Measurements from ENCODE around the gene GPX2. TPM values are rescaled to one million over a fixed set of nuclear protein-coding genes. Genes with fewer than 3 reads are reported as not detected.
A peak's percentile ranks its signal among the peaks of the same experiment; 100 is the strongest.

The GPX2 gene
- total RNA-seq, 4 donors from 2014 or later: 4.0 TPM; not detected in 3

- Histone ChIP-seq H3K27ac (no peak overlapping the region), H3K27me3 (no peaks in the 10 kb centered on the region), H3K36me3 (no peaks in the 10 kb centered on the region), H3K4me3 (replicated peaks in 1 of 3) (no peak overlapping the region), H3K9me3 (no peaks in the 10 kb centered on the region), H3K4me1 (peaks cover 0 to 8% of the 10 kb centered on the region in 2 donors)
- DNase-seq: peak; percentile 69 to 77
- WGBS, 2 donors: 30 to 46% methylated on average over 6 of the region's 6 CpGs
- intact Hi-C loops (cut with DNase I): no loop called here
- TF ChIP-seq, protein P1, sequence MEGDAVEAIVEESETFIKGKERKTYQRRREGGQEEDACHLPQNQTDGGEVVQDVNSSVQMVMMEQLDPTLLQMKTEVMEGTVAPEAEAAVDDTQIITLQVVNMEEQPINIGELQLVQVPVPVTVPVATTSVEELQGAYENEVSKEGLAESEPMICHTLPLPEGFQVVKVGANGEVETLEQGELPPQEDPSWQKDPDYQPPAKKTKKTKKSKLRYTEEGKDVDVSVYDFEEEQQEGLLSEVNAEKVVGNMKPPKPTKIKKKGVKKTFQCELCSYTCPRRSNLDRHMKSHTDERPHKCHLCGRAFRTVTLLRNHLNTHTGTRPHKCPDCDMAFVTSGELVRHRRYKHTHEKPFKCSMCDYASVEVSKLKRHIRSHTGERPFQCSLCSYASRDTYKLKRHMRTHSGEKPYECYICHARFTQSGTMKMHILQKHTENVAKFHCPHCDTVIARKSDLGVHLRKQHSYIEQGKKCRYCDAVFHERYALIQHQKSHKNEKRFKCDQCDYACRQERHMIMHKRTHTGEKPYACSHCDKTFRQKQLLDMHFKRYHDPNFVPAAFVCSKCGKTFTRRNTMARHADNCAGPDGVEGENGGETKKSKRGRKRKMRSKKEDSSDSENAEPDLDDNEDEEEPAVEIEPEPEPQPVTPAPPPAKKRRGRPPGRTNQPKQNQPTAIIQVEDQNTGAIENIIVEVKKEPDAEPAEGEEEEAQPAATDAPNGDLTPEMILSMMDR (IDR thresholded peaks at IDR 0.05): no peak
- TF ChIP-seq POLR2A (IDR thresholded peaks at IDR 0.05): no peak
These were observed 12.8 kb upstream of the GPX2 start for GRCh38 chr14:64955297-64955696.

DNA sequence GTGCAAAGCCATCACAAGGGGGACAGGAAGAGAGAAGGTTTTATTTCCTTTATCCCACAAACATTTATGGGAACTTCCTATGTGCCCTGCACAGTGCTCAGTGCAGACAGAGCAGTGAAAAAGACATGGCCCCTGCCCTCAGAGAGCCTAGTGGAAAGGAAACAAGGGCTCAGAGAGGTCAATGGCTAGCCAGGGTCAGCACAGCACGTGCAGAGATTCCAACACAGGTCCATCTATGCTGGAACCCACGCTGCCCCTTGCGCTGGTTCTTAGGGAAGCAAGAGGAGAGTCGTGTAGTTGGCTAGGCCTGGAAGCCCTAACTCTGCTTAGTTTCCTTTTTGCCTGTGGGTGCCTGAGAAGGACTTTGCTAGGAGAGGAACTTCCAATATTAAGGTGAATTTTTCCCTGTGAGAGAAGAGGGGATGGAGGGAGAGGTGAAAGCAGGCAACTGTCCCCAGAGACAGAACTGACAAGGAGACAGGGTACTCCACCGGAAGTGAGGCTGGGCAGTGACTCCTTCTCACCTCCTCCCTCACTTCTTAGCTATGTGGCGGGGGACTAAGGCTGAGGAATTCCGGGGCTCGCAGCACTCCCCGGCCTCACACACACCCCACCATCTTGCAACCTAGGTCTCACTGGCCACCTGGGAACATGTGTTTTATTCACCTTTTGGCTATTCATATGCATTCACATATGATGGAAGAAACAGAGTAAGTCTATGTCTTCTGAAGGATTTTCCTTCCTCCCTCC is 12.1 kb upstream of the GPX2 start:
- intact Hi-C loops (cut with DNase I): no loop called here
- H3K27ac ChIP-seq: no peak overlapping the region
- no peak overlapping the region for H3K4me3 ChIP-seq (replicated peaks in 1 of 3)
- H3K9me3 ChIP-seq: no peaks in the 10 kb centered on the region
- TF ChIP-seq, protein P1 (IDR thresholded peaks at IDR 0.05): no peak
- TF ChIP-seq POLR2A (IDR thresholded peaks at IDR 0.05): no peak
- no peak for DNase-seq
- H3K27me3 ChIP-seq: no peaks in the 10 kb centered on the region
- WGBS, 2 donors: 91 to 93% methylated on average over 9 of the region's 9 CpGs
- H3K4me1 ChIP-seq: peaks cover 0 to 8% of the 10 kb centered on the region in 2 donors
- H3K36me3 ChIP-seq: no peaks in the 10 kb centered on the region

DNA sequence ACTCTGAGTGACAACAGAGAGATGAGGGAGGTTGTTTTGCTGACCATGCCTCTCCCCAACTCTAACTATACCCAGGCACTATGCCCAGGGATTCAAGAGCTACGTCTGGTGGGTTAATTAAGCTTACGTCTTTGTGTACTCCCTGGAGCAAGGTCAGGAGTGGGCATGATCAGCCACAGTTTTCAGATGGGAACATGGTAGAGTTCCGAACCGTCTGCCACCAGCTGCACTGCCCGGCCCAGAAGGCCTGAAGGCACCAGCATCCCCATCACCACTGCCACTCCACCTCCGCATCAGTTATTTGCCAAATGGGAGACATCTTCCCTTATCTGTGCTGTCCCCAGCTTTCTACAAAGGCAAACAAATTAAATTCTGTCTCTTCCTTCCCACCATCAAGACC is 11.1 kb upstream of the GPX2 start:
- intact Hi-C loops (cut with DNase I): no loop called here
- no peak for DNase-seq
- H3K4me1 ChIP-seq: peaks cover 0 to 8% of the 10 kb centered on the region in 2 donors
- no peak overlapping the region for H3K4me3 ChIP-seq (replicated peaks in 1 of 3)
- no peaks in the 10 kb centered on the region for H3K27me3 ChIP-seq
- H3K36me3 ChIP-seq: no peaks in the 10 kb centered on the region
- H3K27ac ChIP-seq: no peak overlapping the region
- TF ChIP-seq, protein P1 (IDR thresholded peaks at IDR 0.05): no peak
- no peak for TF ChIP-seq POLR2A (IDR thresholded peaks at IDR 0.05)
- no peaks in the 10 kb centered on the region for H3K9me3 ChIP-seq
- WGBS, 2 donors: 93 to 99% methylated on average over 6 of the region's 6 CpGs

DNA sequence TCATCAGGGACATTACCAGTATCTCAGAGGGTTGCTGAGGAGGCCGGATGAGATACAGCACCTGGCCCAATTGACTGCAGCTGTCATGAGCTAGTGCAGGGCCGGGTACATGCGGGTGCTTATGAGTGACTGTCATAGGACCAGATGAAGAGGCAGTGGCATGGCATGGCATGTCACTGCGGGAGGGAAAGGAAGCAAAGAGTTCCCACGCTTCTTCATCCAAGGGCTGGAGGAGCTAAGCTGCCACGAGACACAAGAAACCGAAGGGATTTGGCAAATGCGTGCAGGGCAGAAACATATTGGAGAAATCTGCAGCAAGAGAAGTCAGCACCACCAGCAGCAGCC is 10.7 kb upstream of the GPX2 start:
- no peak for DNase-seq
- H3K9me3 ChIP-seq: no peaks in the 10 kb centered on the region
- no peaks in the 10 kb centered on the region for H3K36me3 ChIP-seq
- H3K27me3 ChIP-seq: no peaks in the 10 kb centered on the region
- WGBS, 2 donors: 97 to 99% methylated on average over 8 of the region's 8 CpGs
- no peak overlapping the region for H3K4me3 ChIP-seq (replicated peaks in 1 of 3)
- no peak overlapping the region for H3K27ac ChIP-seq
- H3K4me1 ChIP-seq: peaks cover 0 to 8% of the 10 kb centered on the region in 2 donors
- no peak for TF ChIP-seq POLR2A (IDR thresholded peaks at IDR 0.05)
- intact Hi-C loops (cut with DNase I): no loop called here

GRCh38 chr14:64952598-64953309 is 10.2 kb upstream of the GPX2 start:
- Histone ChIP-seq H3K4me1 (peaks cover 0 to 8% of the 10 kb centered on the region in 2 donors), H3K9me3 (no peaks in the 10 kb centered on the region), H3K4me3 (replicated peaks in 1 of 3) (no peak overlapping the region), H3K27ac (no peak overlapping the region), H3K27me3 (no peaks in the 10 kb centered on the region), H3K36me3 (no peaks in the 10 kb centered on the region)
- intact Hi-C loops (cut with DNase I): no loop called here
- WGBS, 2 donors: 80 to 82% methylated on average over 7 of the region's 7 CpGs
- no peak for DNase-seq
- no peak for TF ChIP-seq POLR2A (IDR thresholded peaks at IDR 0.05)
- TF ChIP-seq, protein P1 (IDR thresholded peaks at IDR 0.05): no peak

Measured in thyroid gland (tissue), 4 donors.